Measurements from ENCODE around the gene SLMAP.
A peak's percentile ranks its signal among the peaks of the same experiment; 100 is the strongest.

The SLMAP gene

DNA sequence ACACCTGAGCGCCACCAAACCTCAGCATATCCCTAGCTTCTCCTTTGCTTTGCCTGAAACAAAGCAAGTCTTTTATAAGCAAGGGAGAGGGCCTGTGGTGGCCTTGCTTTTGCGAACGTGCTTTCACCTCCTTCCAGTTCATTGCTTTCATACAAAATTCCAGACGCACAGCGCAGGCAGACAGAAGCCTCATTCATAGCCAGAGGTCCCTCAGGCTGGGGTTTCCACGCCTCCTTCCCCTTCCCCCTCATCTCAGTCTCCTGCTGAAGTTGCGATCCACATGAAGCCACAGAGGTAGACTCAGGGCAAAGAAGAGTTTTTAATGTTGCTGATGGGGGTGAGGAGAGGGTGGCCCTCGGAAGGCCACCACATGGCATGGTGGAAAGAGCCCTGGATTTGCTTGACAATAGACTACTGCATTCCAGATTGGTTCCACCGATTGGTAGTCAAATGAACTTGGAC, 192.7 kb downstream of the SLMAP start:
- H3K4me3 ChIP-seq (replicated peaks; ENCODE audit: low read depth, low read length) = no peak overlapping the region
- no peak for DNase-seq (ENCODE audit: low read depth)
- TF ChIP-seq, protein P1, sequence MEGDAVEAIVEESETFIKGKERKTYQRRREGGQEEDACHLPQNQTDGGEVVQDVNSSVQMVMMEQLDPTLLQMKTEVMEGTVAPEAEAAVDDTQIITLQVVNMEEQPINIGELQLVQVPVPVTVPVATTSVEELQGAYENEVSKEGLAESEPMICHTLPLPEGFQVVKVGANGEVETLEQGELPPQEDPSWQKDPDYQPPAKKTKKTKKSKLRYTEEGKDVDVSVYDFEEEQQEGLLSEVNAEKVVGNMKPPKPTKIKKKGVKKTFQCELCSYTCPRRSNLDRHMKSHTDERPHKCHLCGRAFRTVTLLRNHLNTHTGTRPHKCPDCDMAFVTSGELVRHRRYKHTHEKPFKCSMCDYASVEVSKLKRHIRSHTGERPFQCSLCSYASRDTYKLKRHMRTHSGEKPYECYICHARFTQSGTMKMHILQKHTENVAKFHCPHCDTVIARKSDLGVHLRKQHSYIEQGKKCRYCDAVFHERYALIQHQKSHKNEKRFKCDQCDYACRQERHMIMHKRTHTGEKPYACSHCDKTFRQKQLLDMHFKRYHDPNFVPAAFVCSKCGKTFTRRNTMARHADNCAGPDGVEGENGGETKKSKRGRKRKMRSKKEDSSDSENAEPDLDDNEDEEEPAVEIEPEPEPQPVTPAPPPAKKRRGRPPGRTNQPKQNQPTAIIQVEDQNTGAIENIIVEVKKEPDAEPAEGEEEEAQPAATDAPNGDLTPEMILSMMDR (IDR thresholded peaks at IDR 0.05; ENCODE audit: low read length, missing control alignments) = no peak

DNA sequence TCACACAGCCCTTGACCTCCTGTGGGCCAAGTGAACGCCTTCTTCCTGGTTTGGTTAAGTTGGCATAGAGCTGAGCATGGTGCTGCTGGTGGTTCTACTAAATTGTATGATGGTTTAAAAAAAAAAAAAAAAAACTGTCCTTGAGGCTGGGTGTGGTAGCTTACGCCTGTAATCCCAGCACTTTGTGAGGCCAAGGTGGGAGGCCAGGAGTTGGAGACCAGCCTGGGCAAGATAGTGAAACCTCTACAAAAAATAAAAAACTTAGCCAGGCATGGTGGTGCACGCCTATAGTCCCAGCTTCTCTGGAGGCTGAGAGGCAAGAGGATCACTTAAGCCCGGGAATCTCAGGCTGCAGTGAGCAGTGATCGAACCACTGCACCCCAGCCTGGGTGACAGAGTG, 193.2 kb downstream of the SLMAP start:
- DNase-seq (ENCODE audit: low read depth) = no peak
- H3K4me3 ChIP-seq (replicated peaks; ENCODE audit: low read depth, low read length) = no peak overlapping the region
- TF ChIP-seq, protein P1 (IDR thresholded peaks at IDR 0.05; ENCODE audit: low read length, missing control alignments) = no peak

DNA sequence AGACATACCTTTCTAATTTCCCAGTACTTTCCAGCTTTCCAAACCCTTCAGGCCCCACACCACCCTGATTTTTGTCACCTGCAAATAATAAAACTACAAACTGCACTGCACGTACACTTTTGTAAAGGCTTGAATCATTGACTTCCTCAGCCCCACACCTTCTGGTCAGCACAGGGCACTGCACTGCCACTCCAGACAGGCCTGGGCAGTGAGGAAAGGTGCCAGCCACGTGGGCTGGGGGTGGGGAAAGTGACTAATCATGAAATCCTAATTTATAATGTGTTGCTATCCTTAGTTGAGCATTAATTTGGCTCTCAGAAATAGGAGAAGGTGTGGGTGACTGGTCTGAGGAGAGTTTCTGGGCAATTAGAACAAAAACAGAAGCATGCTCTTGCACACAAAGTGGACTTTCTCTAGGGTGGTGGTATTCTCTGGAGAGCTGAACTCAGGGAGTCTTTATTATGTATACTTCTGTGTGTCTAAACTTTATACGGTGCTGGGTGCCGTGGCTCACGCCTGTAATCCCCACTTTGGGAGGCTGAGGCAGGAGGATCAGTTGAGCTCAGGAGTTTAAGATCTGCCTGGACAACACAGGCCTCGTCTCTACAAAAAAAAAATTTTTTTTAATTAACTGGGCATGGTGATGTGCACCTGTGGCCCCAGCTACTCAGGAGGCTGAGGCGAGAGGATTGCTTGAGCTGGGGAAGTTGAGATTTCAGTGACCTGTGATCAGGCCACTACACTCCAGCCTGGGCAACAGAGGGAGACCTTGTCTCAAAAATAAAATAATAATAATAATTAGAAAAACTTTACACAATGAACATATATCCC, 193.9 kb downstream of the SLMAP start:
- no peak overlapping the region for H3K4me3 ChIP-seq (replicated peaks; ENCODE audit: low read depth, low read length)
- TF ChIP-seq, protein P1 (IDR thresholded peaks at IDR 0.05; ENCODE audit: low read length, missing control alignments) = peak; percentile 15
- DNase-seq (ENCODE audit: low read depth) = no peak

DNA sequence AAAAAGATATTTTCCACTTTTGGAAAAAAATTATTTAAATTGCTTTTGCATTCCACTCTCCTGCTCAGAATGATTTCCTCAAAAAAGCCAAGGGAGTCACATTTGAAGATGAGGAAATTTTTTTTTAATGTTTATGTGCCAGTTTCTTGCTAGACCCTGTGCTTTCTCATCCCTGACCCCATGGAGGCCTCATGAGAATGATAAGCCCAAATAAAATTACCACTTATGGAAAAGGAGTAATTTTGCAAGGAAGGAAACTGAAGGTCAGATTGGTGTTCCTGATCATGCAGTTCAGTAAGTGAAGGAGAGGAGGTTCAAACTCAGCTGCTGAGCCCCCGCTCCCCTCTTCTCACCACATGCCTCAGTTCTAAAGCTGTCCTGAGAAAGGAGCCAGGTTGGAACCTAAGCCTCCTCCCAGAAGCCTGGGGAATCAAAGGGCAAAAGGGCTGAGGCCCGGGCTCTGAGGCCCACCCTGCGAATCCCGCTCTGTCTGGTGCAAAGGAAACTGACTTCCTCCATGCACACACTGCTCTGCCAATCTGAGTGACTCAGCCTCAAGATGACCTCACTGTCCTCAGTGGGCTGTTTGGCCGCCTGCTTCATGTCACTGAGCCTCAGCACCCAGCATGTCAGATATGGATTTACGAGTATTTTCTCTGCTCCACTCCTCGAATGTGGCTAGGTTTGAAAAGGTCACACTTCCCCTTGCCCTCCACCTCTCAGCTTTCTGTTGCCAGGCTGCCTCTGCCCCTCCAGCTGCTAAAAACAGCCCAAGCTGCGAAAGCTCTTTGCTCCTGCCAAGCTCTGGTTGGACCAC, 195.2 kb downstream of the SLMAP start:
- peak; percentile 87 for DNase-seq (ENCODE audit: low read depth)
- H3K4me3 ChIP-seq (replicated peaks; ENCODE audit: low read depth, low read length) = no peak overlapping the region
- TF ChIP-seq, protein P1 (IDR thresholded peaks at IDR 0.05; ENCODE audit: low read length, missing control alignments) = no peak

DNA sequence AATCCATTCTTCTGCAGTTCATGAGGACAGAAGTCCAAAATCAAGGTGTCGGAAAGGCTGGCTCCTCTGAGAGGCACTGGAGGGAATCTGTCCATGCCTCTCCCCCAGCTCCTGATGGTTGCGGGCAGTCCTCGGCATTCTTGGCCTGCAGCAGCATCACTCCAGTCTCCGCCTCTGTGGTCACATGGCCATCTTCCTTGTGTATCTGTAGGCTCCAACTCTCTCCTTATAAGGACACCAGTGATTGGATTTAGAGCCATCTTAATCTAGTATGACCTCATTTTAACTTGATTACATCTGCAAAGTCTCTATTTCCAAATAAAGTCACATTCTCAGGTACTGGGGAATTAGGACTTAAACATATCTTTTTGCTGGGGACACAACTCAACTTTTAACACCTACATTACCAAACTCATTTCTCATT, 196.1 kb downstream of the SLMAP start:
- TF ChIP-seq, protein P1 (IDR thresholded peaks at IDR 0.05; ENCODE audit: low read length, missing control alignments) = no peak
- peak; percentile 96 for DNase-seq (ENCODE audit: low read depth)
- H3K4me3 ChIP-seq (replicated peaks; ENCODE audit: low read depth, low read length) = no peak overlapping the region

DNA sequence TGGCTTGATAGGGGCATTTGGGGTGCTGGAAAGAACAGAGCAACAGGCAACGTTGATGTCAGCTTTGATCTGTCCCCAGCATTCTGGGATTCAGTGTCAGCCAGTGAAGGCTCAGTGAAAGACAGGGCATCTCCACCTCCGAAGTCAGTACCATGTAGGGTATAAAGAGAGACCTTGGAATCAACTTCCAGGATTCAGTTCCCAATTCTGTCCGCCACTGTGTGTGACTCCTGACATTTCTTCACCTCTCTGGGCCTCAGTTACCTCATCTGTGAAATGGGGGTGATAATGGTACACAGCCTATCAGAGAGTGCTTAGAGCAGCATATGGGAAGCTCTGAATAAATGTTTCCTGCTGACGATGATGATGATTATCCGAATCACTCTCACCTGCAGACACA, 196.5 kb downstream of the SLMAP start:
- DNase-seq (ENCODE audit: low read depth) = no peak
- TF ChIP-seq, protein P1 (IDR thresholded peaks at IDR 0.05; ENCODE audit: low read length, missing control alignments) = no peak
- no peak overlapping the region for H3K4me3 ChIP-seq (replicated peaks; ENCODE audit: low read depth, low read length)

Data from fibroblast of pulmonary artery (primary cell).